Panc1 (cell line): ENCODE measurements around the gene CD38.

Experiments
- POLR2AphosphoS5 ChIP-seq: IDR thresholded peaks from 2 replicates; pipeline ENCODE4 v1.6.1; 2012; ENCODE audit warnings: mild to moderate bottlenecking, low read depth, low read length, moderate library complexity
- REST ChIP-seq, 2 experiments: IDR thresholded peaks; 2 replicates each; pipeline ENCODE4 v1.6.1; 2011 to 2012; ENCODE audit warnings: low read depth in 2 of 2, control low read depth in 1 of 2, low read length in 1 of 2, mild to moderate bottlenecking in 1 of 2, moderate library complexity in 1 of 2; ENCODE audit not compliant: insufficient read depth in 1 of 2
- SIN3A ChIP-seq: IDR thresholded peaks from 2 replicates; pipeline ENCODE4 v1.6.1; 2012; ENCODE audit warnings: low read depth, mild to moderate bottlenecking, low read length, moderate library complexity, borderline replicate concordance; ENCODE audit not compliant: insufficient read depth
- TCF7L2 ChIP-seq: IDR thresholded peaks from 2 replicates; pipeline ENCODE4 v1.6.1; 2011; ENCODE audit warnings: mild to moderate bottlenecking, low read depth, low read length, inconsistent platforms
- TF ChIP-seq, protein P1 (sequence below): fragments of 450-650 bp; IDR thresholded peaks from 2 replicates; pipeline ENCODE4 v1.5.1; 2017; ENCODE audit warnings: mild to moderate bottlenecking

DNA sequence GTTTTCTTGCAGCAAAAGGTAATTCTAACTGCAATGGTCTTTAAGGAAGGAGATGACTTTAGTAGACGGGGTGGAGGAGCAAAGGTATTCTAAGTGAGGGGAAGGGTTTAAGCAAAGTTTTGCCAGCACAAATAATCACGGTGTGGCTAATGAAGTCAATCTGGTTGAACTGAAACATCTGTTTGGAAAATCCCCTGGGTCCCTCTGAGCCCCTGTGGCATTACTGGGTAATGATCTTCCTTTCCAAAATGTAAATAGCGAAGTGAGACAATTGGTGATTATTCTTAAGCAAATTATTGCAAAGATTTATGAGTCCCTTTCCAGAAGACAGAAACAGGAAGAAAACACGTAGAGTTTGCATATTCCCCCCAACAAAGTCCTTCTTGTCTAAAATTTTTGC is 113.2 kb downstream of the CD38 start:
- TF ChIP-seq, protein P1, sequence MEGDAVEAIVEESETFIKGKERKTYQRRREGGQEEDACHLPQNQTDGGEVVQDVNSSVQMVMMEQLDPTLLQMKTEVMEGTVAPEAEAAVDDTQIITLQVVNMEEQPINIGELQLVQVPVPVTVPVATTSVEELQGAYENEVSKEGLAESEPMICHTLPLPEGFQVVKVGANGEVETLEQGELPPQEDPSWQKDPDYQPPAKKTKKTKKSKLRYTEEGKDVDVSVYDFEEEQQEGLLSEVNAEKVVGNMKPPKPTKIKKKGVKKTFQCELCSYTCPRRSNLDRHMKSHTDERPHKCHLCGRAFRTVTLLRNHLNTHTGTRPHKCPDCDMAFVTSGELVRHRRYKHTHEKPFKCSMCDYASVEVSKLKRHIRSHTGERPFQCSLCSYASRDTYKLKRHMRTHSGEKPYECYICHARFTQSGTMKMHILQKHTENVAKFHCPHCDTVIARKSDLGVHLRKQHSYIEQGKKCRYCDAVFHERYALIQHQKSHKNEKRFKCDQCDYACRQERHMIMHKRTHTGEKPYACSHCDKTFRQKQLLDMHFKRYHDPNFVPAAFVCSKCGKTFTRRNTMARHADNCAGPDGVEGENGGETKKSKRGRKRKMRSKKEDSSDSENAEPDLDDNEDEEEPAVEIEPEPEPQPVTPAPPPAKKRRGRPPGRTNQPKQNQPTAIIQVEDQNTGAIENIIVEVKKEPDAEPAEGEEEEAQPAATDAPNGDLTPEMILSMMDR, result no peak
- TF ChIP-seq REST (IDR thresholded peaks at IDR 0.05; ENCODE audit: insufficient read depth in 1 of 2, low read depth in 2 of 2, low read length in 1 of 2) (no peak), POLR2AphosphoS5 (no peak), SIN3A (no peak), TCF7L2 (no peak)
